Type B pancreatic cell (in vitro differentiated cells): Measurements from ENCODE around the gene GSKIP. TPM values are rescaled to one million over a fixed set of nuclear protein-coding genes. Genes with fewer than 3 reads are reported as not detected.

Source experiments
- DNase-seq: peaks from one replicate; pipeline ENCODE4 v3.0.0; 2021; ENCODE audit warnings: mixed read lengths; ENCODE audit not compliant: unreplicated experiment; ENCODE audit errors: extremely low spot score
- H3K27ac Mint-ChIP-seq: 2 replicates; pipeline ENCODE4 v1.8.0; 2021; ENCODE audit warnings: mild to moderate bottlenecking, mixed read lengths
- H3K27me3 Mint-ChIP-seq: 2 replicates; pipeline ENCODE4 v1.8.0; 2021; ENCODE audit warnings: mixed read lengths
- H3K36me3 Mint-ChIP-seq: 2 replicates; pipeline ENCODE4 v1.8.0; 2021; ENCODE audit warnings: mixed read lengths
- H3K4me1 Mint-ChIP-seq: one replicate; pipeline ENCODE4 v1.8.0; 2021; ENCODE audit warnings: mixed read lengths; ENCODE audit not compliant: unreplicated experiment
- H3K4me3 Mint-ChIP-seq: 2 replicates; pipeline ENCODE4 v1.8.0; 2021; ENCODE audit warnings: mild to moderate bottlenecking, mixed read lengths
- H3K9me3 Mint-ChIP-seq: 2 replicates; pipeline ENCODE4 v1.8.0; 2021; ENCODE audit warnings: mixed read lengths
- long read RNA-seq: library from polyadenylated mRNA; unstranded; transcript quantifications from one replicate; pipeline ENCODE4 v2.0.0, GENCODE V29; 2020
- total RNA-seq: library from RNA; stranded (reverse); gene quantifications from 2 replicates; pipeline ENCODE4 v1.2.1, GENCODE V29; 2021; ENCODE audit warnings: low replicate concordance
- TF ChIP-seq, protein P1 (sequence below): fragments of 200-600 bp; sonication (generic); conservative IDR thresholded peaks from 2 replicates; pipeline ENCODE4 v1.5.0; 2021; ENCODE audit warnings: antibody characterized with exemption, mild to moderate bottlenecking

The GSKIP gene
- total RNA-seq = 21.3 and 30.1 TPM in 2 replicates
- long read RNA-seq, transcript GSKIP-205 (4 exons, 2,218 nt) = major isoform, 160 of 191 reads
- long read RNA-seq, transcript GSKIP-201 (3 exons, 2,140 nt) = minor isoform, 5 of 191 reads
- long read RNA-seq, partial matches to known transcripts = 14 of 191 reads
- long read RNA-seq, other reads (novel, unspliced or antisense) = 11 of 191 reads

DNA sequence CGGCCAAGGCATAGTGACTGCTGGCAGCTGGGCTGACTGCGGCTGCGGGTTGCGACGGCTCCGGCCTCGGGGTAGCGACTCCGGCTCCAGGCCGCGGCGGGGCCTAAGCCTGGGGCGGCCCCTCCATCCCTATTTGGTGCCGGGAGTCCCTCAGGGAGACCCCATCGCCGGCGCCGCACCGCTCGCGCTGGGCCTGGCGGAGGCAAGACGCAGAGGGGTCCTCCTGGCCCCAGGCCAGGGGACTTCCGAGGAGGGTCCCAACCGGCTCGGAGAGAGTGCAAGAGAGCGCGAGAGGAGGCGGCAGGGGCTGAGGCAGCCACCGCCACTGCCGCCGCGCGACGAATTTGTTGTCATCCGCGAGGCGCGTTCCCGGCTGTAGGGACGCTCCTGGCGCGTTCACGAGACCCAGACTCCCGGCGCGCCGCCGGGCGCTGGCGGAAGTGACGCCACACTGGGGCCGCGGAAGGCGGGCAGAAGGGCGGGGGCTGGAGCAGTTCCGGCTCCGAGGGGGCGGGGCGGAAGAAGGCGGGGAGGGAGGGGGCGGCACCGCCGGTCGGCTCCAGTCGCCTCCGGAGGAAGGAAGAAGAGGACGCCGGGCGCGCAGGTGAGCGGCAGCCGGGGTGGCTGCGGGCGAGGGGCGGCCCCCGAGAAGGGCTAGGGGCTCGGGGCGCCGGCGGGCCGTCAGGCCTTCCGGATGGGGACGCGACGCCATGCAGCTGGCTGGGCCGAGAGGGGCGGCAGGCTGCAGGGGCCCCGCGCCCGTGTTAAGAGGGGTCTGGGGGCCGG lies at the start of gene GSKIP, which contains the start of gene ATG2B:
Gene GSKIP (plus strand): TSS at position 562 of the 786 bp plus-strand sequence. CDS start 18,722 bp downstream, outside the sequence.
Gene ATG2B (minus strand): TSS at position 377 of the 786 bp plus-strand sequence. CDS start 365 bp downstream, at position 12.
- Mint-ChIP-seq H3K27me3 (no peaks in the 10 kb centered on the region), H3K36me3 (peaks cover 12% of the 10 kb centered on the region), H3K9me3 (no peaks in the 10 kb centered on the region), H3K4me1 (peaks cover 43% of the 10 kb centered on the region), H3K27ac (peak within 1 kb of the TSS; percentile 97), H3K4me3 (peak within 1 kb of the TSS; percentile 95)
- DNase-seq = peak; percentile 95
- TF ChIP-seq, protein P1, sequence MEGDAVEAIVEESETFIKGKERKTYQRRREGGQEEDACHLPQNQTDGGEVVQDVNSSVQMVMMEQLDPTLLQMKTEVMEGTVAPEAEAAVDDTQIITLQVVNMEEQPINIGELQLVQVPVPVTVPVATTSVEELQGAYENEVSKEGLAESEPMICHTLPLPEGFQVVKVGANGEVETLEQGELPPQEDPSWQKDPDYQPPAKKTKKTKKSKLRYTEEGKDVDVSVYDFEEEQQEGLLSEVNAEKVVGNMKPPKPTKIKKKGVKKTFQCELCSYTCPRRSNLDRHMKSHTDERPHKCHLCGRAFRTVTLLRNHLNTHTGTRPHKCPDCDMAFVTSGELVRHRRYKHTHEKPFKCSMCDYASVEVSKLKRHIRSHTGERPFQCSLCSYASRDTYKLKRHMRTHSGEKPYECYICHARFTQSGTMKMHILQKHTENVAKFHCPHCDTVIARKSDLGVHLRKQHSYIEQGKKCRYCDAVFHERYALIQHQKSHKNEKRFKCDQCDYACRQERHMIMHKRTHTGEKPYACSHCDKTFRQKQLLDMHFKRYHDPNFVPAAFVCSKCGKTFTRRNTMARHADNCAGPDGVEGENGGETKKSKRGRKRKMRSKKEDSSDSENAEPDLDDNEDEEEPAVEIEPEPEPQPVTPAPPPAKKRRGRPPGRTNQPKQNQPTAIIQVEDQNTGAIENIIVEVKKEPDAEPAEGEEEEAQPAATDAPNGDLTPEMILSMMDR = no peak

- no peaks in the 10 kb centered on the region for H3K9me3 Mint-ChIP-seq
- H3K36me3 Mint-ChIP-seq = peaks cover 21% of the 10 kb centered on the region
- no peaks in the 10 kb centered on the region for H3K4me1 Mint-ChIP-seq
- H3K27ac Mint-ChIP-seq = no peak overlapping the region
- no peaks in the 10 kb centered on the region for H3K27me3 Mint-ChIP-seq
- DNase-seq = no peak
- H3K4me3 Mint-ChIP-seq = no peak overlapping the region
- TF ChIP-seq, protein P1 = no peak
Observed at GRCh38 chr14:96316087-96316486, 47.2 kb upstream of the GSKIP start.

GRCh38 chr14:96318836-96319235 lies 44.5 kb upstream of the GSKIP start:
- no peak overlapping the region for H3K27ac Mint-ChIP-seq
- no peaks in the 10 kb centered on the region for H3K27me3 Mint-ChIP-seq
- no peak overlapping the region for H3K4me3 Mint-ChIP-seq
- no peaks in the 10 kb centered on the region for H3K4me1 Mint-ChIP-seq
- TF ChIP-seq, protein P1 = no peak
- no peaks in the 10 kb centered on the region for H3K9me3 Mint-ChIP-seq
- peaks cover 19% of the 10 kb centered on the region for H3K36me3 Mint-ChIP-seq
- DNase-seq = no peak

- no peaks in the 10 kb centered on the region for H3K9me3 Mint-ChIP-seq
- no peaks in the 10 kb centered on the region for H3K4me1 Mint-ChIP-seq
- TF ChIP-seq, protein P1 = no peak
- H3K36me3 Mint-ChIP-seq = peaks cover 25% of the 10 kb centered on the region
- no peak overlapping the region for H3K4me3 Mint-ChIP-seq
- H3K27ac Mint-ChIP-seq = no peak overlapping the region
- H3K27me3 Mint-ChIP-seq = no peaks in the 10 kb centered on the region
- DNase-seq = no peak
Observed at GRCh38 chr14:96320605-96321004, 42.7 kb upstream of the GSKIP start.

DNA sequence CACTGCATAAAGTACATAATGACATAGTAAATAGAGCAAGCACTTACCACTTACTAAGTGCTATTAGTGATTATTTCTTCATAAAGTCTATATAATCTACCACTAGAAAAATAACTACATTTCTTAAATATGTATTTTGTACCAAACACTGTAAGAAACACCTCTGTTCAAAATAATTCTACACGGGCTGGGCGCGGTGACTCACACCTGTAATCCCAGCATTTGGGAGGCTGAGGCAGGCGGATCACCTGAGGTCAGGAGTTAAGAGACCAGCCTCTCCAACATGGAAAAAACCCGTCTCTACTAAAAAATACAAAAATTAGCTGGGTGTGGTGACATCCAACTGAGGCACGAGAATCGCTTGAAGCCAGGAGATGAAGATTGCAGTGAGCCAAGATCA lies 39.1 kb upstream of the GSKIP start:
- Mint-ChIP-seq H3K27me3 (no peaks in the 10 kb centered on the region), H3K4me1 (no peaks in the 10 kb centered on the region), H3K36me3 (peaks cover 20% of the 10 kb centered on the region), H3K27ac (no peak overlapping the region), H3K4me3 (no peak overlapping the region), H3K9me3 (no peaks in the 10 kb centered on the region)
- TF ChIP-seq, protein P1 = no peak
- DNase-seq = no peak
